Measurements from ENCODE around the gene PDE2A. TPM values are rescaled to one million over a fixed set of nuclear protein-coding genes. Genes with fewer than 3 reads are reported as not detected.

Gene PDE2A
- polyA plus RNA-seq, 3 donors = 0.18 to 1.7 (median 0.53) TPM

DNA sequence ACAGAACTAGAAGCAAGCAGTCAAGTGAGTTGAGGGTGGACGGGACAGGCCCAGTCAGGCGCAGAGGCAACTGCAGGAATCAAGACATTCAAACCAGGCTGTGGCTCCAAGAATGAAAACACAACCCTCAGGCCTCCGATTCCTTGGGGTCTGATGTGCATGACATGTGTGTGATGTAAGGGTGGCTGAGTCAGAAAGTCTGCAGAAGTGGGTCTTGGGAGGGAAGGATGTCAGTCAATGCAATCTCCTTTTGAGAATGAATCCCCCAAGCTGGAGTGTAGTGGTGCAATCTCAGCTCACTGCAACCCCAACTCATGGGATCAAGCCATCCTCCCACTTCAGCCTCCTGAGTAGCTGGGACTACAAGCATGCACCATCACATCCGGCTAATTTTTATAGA is 15.9 kb upstream of the PDE2A start:
- peaks cover 15% of the 10 kb centered on the region for H3K79me2 ChIP-seq (ENCODE audit: insufficient read depth, low read length)
- H3K36me3 ChIP-seq (replicated peaks in 1 of 2; ENCODE audit: control insufficient read depth in 1 of 2, insufficient read depth in 2 of 2, low read length in 2 of 2) = peaks cover 100% of the 10 kb centered on the region in 2 donors
- Mint-ChIP-seq H3K27me3 (ENCODE audit: low read depth in 3 of 3) (peaks cover 0 to 4% (median 2%) of the 10 kb centered on the region in 3 donors), H3K36me3 (peaks cover 96 to 100% of the 10 kb centered on the region in 2 donors), H3K9me3 (no peaks in the 10 kb centered on the region), H3K4me3 (no peak overlapping the region), H3K4me1 (peaks cover 5% of the 10 kb centered on the region), H3K27ac (peak overlapping the region in 4 of 7 donors; percentile 2 to 78 (median 40))
- H4K20me1 ChIP-seq (ENCODE audit: insufficient read depth, low read length) = peaks cover 100% of the 10 kb centered on the region
- H3K4me2 ChIP-seq (replicated peaks; ENCODE audit: extremely low read depth, low read length, poor library complexity, severe bottlenecking) = no peak overlapping the region
- no peak for DNase-seq
- H3K27me3 ChIP-seq (ENCODE audit: control insufficient read depth in 2 of 2, insufficient read depth in 2 of 2, low read length in 2 of 2) = no peaks in the 10 kb centered on the region
- no peaks in the 10 kb centered on the region for H3K9me3 ChIP-seq (replicated peaks in 1 of 2; ENCODE audit: control insufficient read depth in 1 of 2, insufficient read depth in 1 of 2, low read length in 2 of 2)
- no peak for TF ChIP-seq CTCF (IDR thresholded peaks at IDR 0.05)
- peak overlapping the region in 1 of 2 donors; percentile 36 for H3K27ac ChIP-seq (ENCODE audit: low read depth in 1 of 2, low read length in 2 of 2)
- intact Hi-C loops (cut with micrococcal nuclease) = no loop called here
- 97% methylated on average over 4 of the region's 4 CpGs for WGBS (ENCODE audit: insufficient coverage)
- H3K4me1 ChIP-seq (ENCODE audit: control insufficient read depth in 1 of 2, insufficient read depth in 2 of 2, low read length in 2 of 2) = no peaks in the 10 kb centered on the region
- no peak overlapping the region for H3K9ac ChIP-seq (ENCODE audit: insufficient read depth, low read length, poor library complexity, severe bottlenecking)
- H2AFZ ChIP-seq (ENCODE audit: insufficient read depth, low read depth, low read length, poor library complexity, severe bottlenecking) = no peak overlapping the region
- no peak overlapping the region for H3K4me3 ChIP-seq (replicated peaks in 1 of 3; ENCODE audit: low read depth in 2 of 3, low read length in 3 of 3)

GRCh38 chr11:72688929-72689328 is 14.7 kb upstream of the PDE2A start:
- Histone ChIP-seq H3K27me3 (ENCODE audit: control insufficient read depth in 2 of 2, insufficient read depth in 2 of 2, low read length in 2 of 2) (no peaks in the 10 kb centered on the region), H3K9ac (ENCODE audit: insufficient read depth, low read length, poor library complexity, severe bottlenecking) (no peak overlapping the region), H3K4me1 (ENCODE audit: control insufficient read depth in 1 of 2, insufficient read depth in 2 of 2, low read length in 2 of 2) (no peaks in the 10 kb centered on the region), H3K4me3 (replicated peaks in 1 of 3; ENCODE audit: low read depth in 2 of 3, low read length in 3 of 3) (no peak overlapping the region), H3K9me3 (replicated peaks in 1 of 2; ENCODE audit: control insufficient read depth in 1 of 2, insufficient read depth in 1 of 2, low read length in 2 of 2) (no peaks in the 10 kb centered on the region), H3K79me2 (ENCODE audit: insufficient read depth, low read length) (peaks cover 15% of the 10 kb centered on the region), H3K27ac (ENCODE audit: low read depth in 1 of 2, low read length in 2 of 2) (peak overlapping the region in 1 of 2 donors; percentile 36), H3K36me3 (replicated peaks in 1 of 2; ENCODE audit: control insufficient read depth in 1 of 2, insufficient read depth in 2 of 2, low read length in 2 of 2) (peaks cover 100% of the 10 kb centered on the region in 2 donors), H4K20me1 (ENCODE audit: insufficient read depth, low read length) (peaks cover 100% of the 10 kb centered on the region), H2AFZ (ENCODE audit: insufficient read depth, low read depth, low read length, poor library complexity, severe bottlenecking) (no peak overlapping the region), H3K4me2 (replicated peaks; ENCODE audit: extremely low read depth, low read length, poor library complexity, severe bottlenecking) (no peak overlapping the region)
- H3K27ac Mint-ChIP-seq = peak overlapping the region in 1 of 7 donors; percentile 45
- TF ChIP-seq CTCF (IDR thresholded peaks at IDR 0.05) = no peak
- 98% methylated on average over 6 of the region's 7 CpGs for WGBS (ENCODE audit: insufficient coverage)
- H3K27me3 Mint-ChIP-seq (ENCODE audit: low read depth in 3 of 3) = peaks cover 0 to 4% (median 4%) of the 10 kb centered on the region in 3 donors
- H3K9me3 Mint-ChIP-seq = no peaks in the 10 kb centered on the region
- H3K4me1 Mint-ChIP-seq = peaks cover 7% of the 10 kb centered on the region
- H3K36me3 Mint-ChIP-seq = peaks cover 91 to 100% of the 10 kb centered on the region in 2 donors
- intact Hi-C loops (cut with micrococcal nuclease) = loop anchor here (5.0 to 10.0 kb wide), 2 partner anchors 217 to 486 kb away; no protein-coding TSS in a partner anchor
- no peak for DNase-seq
- H3K4me3 Mint-ChIP-seq = no peak overlapping the region
